Astrocyte (in vitro differentiated cells and primary cell): Measurements from ENCODE around the gene ALOX12. TPM values are rescaled to one million over a fixed set of nuclear protein-coding genes. Genes with fewer than 3 reads are reported as not detected.
A peak's percentile ranks its signal among the peaks of the same experiment; 100 is the strongest.

Experiments used
- DNase-seq: peaks from one replicate; pipeline ENCODE4 v3.0.0-alpha.2; 2010; ENCODE audit warnings: low read depth
- FAIRE-seq: peaks from 2 replicates; lab custom pipeline; 2011; peaks lifted over from hg19 to GRCh38; lab: Jason Lieb, UNC
- H2AFZ ChIP-seq: 2 replicates; pipeline ENCODE4 v1.6.0; 2012; ENCODE audit warnings: low read depth, low read length, inconsistent platforms
- H3K27ac ChIP-seq: 2 replicates; pipeline ENCODE4 v1.5.1; 2011; ENCODE audit warnings: low read depth, low read length, inconsistent platforms
- H3K27me3 ChIP-seq: 2 replicates; pipeline ENCODE4 v1.6.0; 2011; ENCODE audit warnings: low read length, inconsistent platforms; ENCODE audit not compliant: insufficient read depth
- H3K36me3 ChIP-seq: 2 replicates; pipeline ENCODE4 v1.5.1; 2011; ENCODE audit warnings: low read length, inconsistent platforms; ENCODE audit not compliant: insufficient read depth
- H3K4me1 ChIP-seq: 2 replicates; pipeline ENCODE4 v1.5.1; 2011; ENCODE audit warnings: low read length, inconsistent platforms; ENCODE audit not compliant: insufficient read depth
- H3K4me2 ChIP-seq: 2 replicates; pipeline ENCODE4 v1.6.0; 2012; ENCODE audit warnings: low read length, inconsistent platforms
- H3K4me3 ChIP-seq: 2 replicates; pipeline ENCODE4 v1.5.1; 2011; ENCODE audit warnings: low read depth, mild to moderate bottlenecking, low read length, inconsistent platforms; ENCODE audit not compliant: insufficient read depth
- H3K79me2 ChIP-seq: 2 replicates; pipeline ENCODE4 v1.6.0; 2012; ENCODE audit warnings: mild to moderate bottlenecking, low read length, inconsistent platforms; ENCODE audit not compliant: insufficient read depth
- H3K9ac ChIP-seq: 2 replicates; pipeline ENCODE4 v1.6.0; 2012; ENCODE audit warnings: mild to moderate bottlenecking, low read length, inconsistent platforms
- H3K9me3 ChIP-seq: 2 replicates; pipeline ENCODE4 v1.5.1; 2012; ENCODE audit warnings: low read depth, mild to moderate bottlenecking, low read length, inconsistent platforms; ENCODE audit not compliant: insufficient read depth
- H4K20me1 ChIP-seq: 2 replicates; pipeline ENCODE4 v1.6.0; 2012; ENCODE audit warnings: low read length, inconsistent platforms; ENCODE audit not compliant: insufficient read depth
- H3K27ac Mint-ChIP-seq: one replicate; pipeline ENCODE4 v1.8.0; 2021; ENCODE audit warnings: mild to moderate bottlenecking, mixed read lengths; ENCODE audit not compliant: unreplicated experiment
- H3K27me3 Mint-ChIP-seq: one replicate; pipeline ENCODE4 v1.8.0; 2021; ENCODE audit warnings: low read depth, mixed read lengths; ENCODE audit not compliant: unreplicated experiment
- H3K36me3 Mint-ChIP-seq: one replicate; pipeline ENCODE4 v1.8.0; 2021; ENCODE audit warnings: low read depth, mixed read lengths; ENCODE audit not compliant: unreplicated experiment
- H3K4me1 Mint-ChIP-seq: one replicate; pipeline ENCODE4 v1.8.0; 2021; ENCODE audit warnings: low read depth, mixed read lengths; ENCODE audit not compliant: unreplicated experiment
- H3K4me3 Mint-ChIP-seq: one replicate; pipeline ENCODE4 v1.8.0; 2021; ENCODE audit warnings: mild to moderate bottlenecking, moderate library complexity, mixed read lengths; ENCODE audit not compliant: unreplicated experiment
- H3K9me3 Mint-ChIP-seq: one replicate; pipeline ENCODE4 v1.8.0; 2021; ENCODE audit warnings: mild to moderate bottlenecking, mixed read lengths; ENCODE audit not compliant: unreplicated experiment
- EZH2 ChIP-seq: IDR thresholded peaks from 2 replicates; pipeline ENCODE4 v1.6.1; 2012; ENCODE audit warnings: mild to moderate bottlenecking, low read length, inconsistent platforms; ENCODE audit not compliant: insufficient read depth
- total RNA-seq: library from RNA; stranded (reverse); gene quantifications from 2 replicates; pipeline ENCODE4 v1.2.1, GENCODE V29; 2021
- TF ChIP-seq, protein P1 (sequence below): IDR thresholded peaks from 2 replicates; pipeline ENCODE4 v1.5.1; 2011; ENCODE audit warnings: low read depth, mild to moderate bottlenecking, inconsistent platforms, low read length, moderate library complexity; ENCODE audit not compliant: insufficient read depth

ALOX12 gene
- total RNA-seq, 1 donor from 2014 or later: not detected

DNA sequence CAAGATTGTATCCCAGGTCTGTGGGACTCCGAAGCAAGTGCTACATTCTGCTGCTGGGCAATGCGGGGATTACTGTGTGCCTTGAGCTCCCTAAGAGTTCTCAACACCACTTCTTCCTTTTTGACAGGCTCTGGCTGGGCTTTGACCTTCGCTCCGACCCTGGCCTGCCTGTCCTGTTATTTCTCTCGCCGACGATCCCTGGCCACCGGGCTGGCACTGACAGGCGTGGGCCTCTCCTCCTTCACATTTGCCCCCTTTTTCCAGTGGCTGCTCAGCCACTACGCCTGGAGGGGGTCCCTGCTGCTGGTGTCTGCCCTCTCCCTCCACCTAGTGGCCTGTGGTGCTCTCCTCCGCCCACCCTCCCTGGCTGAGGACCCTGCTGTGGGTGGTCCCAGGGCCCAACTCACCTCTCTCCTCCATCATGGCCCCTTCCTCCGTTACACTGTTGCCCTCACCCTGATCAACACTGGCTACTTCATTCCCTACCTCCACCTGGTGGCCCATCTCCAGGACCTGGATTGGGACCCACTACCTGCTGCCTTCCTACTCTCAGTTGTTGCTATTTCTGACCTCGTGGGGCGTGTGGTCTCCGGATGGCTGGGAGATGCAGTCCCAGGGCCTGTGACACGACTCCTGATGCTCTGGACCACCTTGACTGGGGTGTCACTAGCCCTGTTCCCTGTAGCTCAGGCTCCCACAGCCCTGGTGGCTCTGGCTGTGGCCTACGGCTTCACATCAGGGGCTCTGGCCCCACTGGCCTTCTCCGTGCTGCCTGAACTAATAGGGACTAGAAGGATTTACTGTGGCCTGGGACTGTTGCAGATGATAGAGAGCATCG lies 42.4 kb downstream of the ALOX12 start:
- no peaks in the 10 kb centered on the region for H3K36me3 ChIP-seq
- no peak overlapping the region for H3K9ac ChIP-seq
- Mint-ChIP-seq H3K4me3 (peak overlapping the region; percentile 27), H3K27me3 (peaks cover 16% of the 10 kb centered on the region), H3K9me3 (no peaks in the 10 kb centered on the region), H3K36me3 (peaks cover 5% of the 10 kb centered on the region), H3K27ac (no peak overlapping the region), H3K4me1 (peaks cover 7% of the 10 kb centered on the region)
- H3K27ac ChIP-seq: no peak overlapping the region
- no peaks in the 10 kb centered on the region for H3K9me3 ChIP-seq
- no peaks in the 10 kb centered on the region for H3K79me2 ChIP-seq
- DNase-seq (no peak), FAIRE-seq (no peak)
- TF ChIP-seq EZH2: no peak
- TF ChIP-seq, protein P1, sequence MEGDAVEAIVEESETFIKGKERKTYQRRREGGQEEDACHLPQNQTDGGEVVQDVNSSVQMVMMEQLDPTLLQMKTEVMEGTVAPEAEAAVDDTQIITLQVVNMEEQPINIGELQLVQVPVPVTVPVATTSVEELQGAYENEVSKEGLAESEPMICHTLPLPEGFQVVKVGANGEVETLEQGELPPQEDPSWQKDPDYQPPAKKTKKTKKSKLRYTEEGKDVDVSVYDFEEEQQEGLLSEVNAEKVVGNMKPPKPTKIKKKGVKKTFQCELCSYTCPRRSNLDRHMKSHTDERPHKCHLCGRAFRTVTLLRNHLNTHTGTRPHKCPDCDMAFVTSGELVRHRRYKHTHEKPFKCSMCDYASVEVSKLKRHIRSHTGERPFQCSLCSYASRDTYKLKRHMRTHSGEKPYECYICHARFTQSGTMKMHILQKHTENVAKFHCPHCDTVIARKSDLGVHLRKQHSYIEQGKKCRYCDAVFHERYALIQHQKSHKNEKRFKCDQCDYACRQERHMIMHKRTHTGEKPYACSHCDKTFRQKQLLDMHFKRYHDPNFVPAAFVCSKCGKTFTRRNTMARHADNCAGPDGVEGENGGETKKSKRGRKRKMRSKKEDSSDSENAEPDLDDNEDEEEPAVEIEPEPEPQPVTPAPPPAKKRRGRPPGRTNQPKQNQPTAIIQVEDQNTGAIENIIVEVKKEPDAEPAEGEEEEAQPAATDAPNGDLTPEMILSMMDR: no peak
- H3K4me1 ChIP-seq: peaks cover 17% of the 10 kb centered on the region
- no peak overlapping the region for H3K4me2 ChIP-seq
- no peak overlapping the region for H3K4me3 ChIP-seq
- H3K27me3 ChIP-seq: peaks cover 11% of the 10 kb centered on the region
- no peak overlapping the region for H2AFZ ChIP-seq
- H4K20me1 ChIP-seq: no peaks in the 10 kb centered on the region

DNA sequence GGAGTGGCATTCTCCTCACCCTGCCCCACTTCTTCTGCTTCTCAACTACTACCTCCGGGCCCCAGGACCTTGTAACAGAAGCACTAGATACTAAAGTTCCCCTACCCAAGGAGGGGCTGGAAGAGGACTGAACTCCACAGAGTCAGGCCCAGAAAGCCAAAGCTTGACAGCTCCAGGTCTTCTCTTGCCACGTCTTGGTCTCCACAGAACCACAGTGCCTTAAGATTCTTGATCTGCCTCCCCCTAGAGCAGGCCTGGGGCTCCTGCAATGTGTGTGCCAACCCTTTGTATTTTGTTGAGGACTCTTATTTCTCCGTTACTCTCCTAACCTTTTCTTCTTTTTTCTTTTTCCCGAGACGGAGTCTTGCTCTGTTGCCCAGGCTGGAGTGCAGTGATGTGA lies 44.0 kb downstream of the ALOX12 start:
- H3K4me2 ChIP-seq: no peak overlapping the region
- Mint-ChIP-seq H3K27me3 (peaks cover 23% of the 10 kb centered on the region), H3K27ac (no peak overlapping the region), H3K9me3 (no peaks in the 10 kb centered on the region), H3K4me1 (peaks cover 7% of the 10 kb centered on the region), H3K4me3 (no peak overlapping the region), H3K36me3 (peaks cover 5% of the 10 kb centered on the region)
- H3K79me2 ChIP-seq: no peaks in the 10 kb centered on the region
- H3K9ac ChIP-seq: no peak overlapping the region
- no peak overlapping the region for H3K4me3 ChIP-seq
- H4K20me1 ChIP-seq: no peaks in the 10 kb centered on the region
- H3K27me3 ChIP-seq: peaks cover 19% of the 10 kb centered on the region
- peaks cover 27% of the 10 kb centered on the region for H3K4me1 ChIP-seq
- H3K36me3 ChIP-seq: no peaks in the 10 kb centered on the region
- no peak overlapping the region for H2AFZ ChIP-seq
- peaks cover 3% of the 10 kb centered on the region for H3K9me3 ChIP-seq
- TF ChIP-seq EZH2: no peak
- no peak overlapping the region for H3K27ac ChIP-seq
- FAIRE-seq (no peak), DNase-seq (no peak)

DNA sequence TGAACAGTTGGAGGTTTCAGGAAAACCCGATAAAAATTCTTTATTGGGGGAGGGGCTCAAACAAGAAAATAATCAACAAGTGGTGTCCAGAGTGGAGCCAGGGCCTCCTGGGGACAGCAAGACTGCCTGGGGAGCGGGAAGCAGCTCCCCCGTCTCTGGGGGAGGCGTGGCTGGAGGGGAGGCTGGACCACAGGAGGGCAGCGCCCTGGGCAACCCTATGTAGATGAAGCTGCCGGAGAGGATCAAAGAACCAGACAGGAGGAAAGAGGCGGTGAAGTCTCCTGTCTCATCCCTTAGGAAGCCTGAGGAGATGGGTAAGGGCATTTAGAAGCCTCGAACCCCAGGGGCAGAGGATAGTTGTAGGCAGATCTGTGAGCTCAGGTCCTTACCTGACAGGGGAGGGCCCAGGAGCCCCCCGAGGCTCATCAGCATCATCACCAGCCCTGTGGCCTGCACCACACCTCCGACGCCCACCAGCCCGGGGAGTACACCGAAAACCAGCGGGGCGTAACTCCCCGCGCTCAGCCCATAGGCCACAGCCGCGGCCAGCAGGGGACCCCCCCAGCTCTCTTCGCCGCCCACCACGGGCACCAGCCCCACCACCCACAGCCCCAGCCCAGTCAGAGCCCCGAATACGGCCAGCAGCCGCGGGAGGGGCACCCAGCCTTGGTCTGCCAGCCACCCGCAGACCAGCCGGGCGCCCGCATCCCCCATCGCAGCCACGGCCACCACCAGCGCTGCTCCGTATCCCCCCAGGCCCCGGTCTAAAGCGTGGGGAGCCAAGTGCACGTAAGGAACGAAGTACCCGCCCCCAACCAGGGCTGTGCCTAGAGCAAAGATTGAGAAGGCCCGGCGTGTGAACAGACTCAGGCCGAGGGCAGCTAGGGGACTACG lies 46.0 kb downstream of the ALOX12 start:
- Histone ChIP-seq H3K9ac (peak overlapping the region; percentile 10), H3K4me2 (peak overlapping the region; percentile 85)
- peaks cover 3% of the 10 kb centered on the region for H3K36me3 Mint-ChIP-seq

More for the DNA sequence above, 46.0 kb downstream of the ALOX12 start:
- FAIRE-seq: no peak
- H3K4me1 Mint-ChIP-seq: no peaks in the 10 kb centered on the region
- H3K36me3 ChIP-seq: no peaks in the 10 kb centered on the region
- H3K27me3 ChIP-seq: peaks cover 19% of the 10 kb centered on the region
- no peaks in the 10 kb centered on the region for H3K79me2 ChIP-seq
- H3K9me3 Mint-ChIP-seq: no peaks in the 10 kb centered on the region
- H3K27ac Mint-ChIP-seq: no peak overlapping the region
- H3K9me3 ChIP-seq: peaks cover 3% of the 10 kb centered on the region
- no peak overlapping the region for H3K4me3 Mint-ChIP-seq
- H3K27me3 Mint-ChIP-seq: peaks cover 33% of the 10 kb centered on the region
- no peak overlapping the region for H3K4me3 ChIP-seq
- no peak for DNase-seq
- no peak overlapping the region for H2AFZ ChIP-seq
- H3K4me1 ChIP-seq: peaks cover 20% of the 10 kb centered on the region
- TF ChIP-seq EZH2: peak; percentile 51
- TF ChIP-seq, protein P1: no peak
- H4K20me1 ChIP-seq: no peaks in the 10 kb centered on the region
- H3K27ac ChIP-seq: no peak overlapping the region
